ENCODE data around the gene HOXC9.

HOXC9 gene

GRCh38 chr12:54045401-54045800 lies 45.4 kb downstream of the HOXC9 start:
- no peak overlapping the region for H3K56ac ChIP-seq (ENCODE audit: low read length)
- no peak overlapping the region for H3K4me2 ChIP-seq (ENCODE audit: low read length)
- H3K79me2 ChIP-seq (ENCODE audit: control insufficient read depth, insufficient read depth, low read length), result no peaks in the 10 kb centered on the region
- H2BK120ac ChIP-seq (ENCODE audit: low read depth, low read length), result no peak overlapping the region
- H3K9ac ChIP-seq (ENCODE audit: low read length), result no peak overlapping the region
- no peak overlapping the region for H4K8ac ChIP-seq (ENCODE audit: low read depth, low read length)
- H3K18ac ChIP-seq (ENCODE audit: low read length), result no peak overlapping the region
- no peak overlapping the region for H3K23ac ChIP-seq (ENCODE audit: low read length)
- no peak overlapping the region for H3K4me3 ChIP-seq (ENCODE audit: low read length)
- H2BK15ac ChIP-seq (replicated peaks; ENCODE audit: low read depth), result no peak overlapping the region
- H2AK5ac ChIP-seq (ENCODE audit: low read length), result no peak overlapping the region
- H3K27ac ChIP-seq (ENCODE audit: low read depth, low read length), result no peak overlapping the region
- no peak overlapping the region for H3K4ac ChIP-seq (ENCODE audit: low read depth, low read length)
- no peak overlapping the region for H4K5ac ChIP-seq (ENCODE audit: low read length)
- H3K79me1 ChIP-seq (ENCODE audit: low read length), result no peaks in the 10 kb centered on the region
- DNase-seq, result no peak
- no peaks in the 10 kb centered on the region for H3K4me1 ChIP-seq (ENCODE audit: control insufficient read depth, low read depth, low read length)
- H3K27me3 ChIP-seq (ENCODE audit: insufficient read depth, low read length, poor library complexity), result peaks cover 87% of the 10 kb centered on the region
- no peak overlapping the region for H2BK5ac ChIP-seq (ENCODE audit: low read length)
- H3K36me3 ChIP-seq (ENCODE audit: control insufficient read depth, insufficient read depth, low read length), result no peaks in the 10 kb centered on the region

- Histone ChIP-seq H3K79me2 (ENCODE audit: control insufficient read depth, insufficient read depth, low read length) (no peaks in the 10 kb centered on the region), H3K4me2 (ENCODE audit: low read length) (no peak overlapping the region), H3K56ac (ENCODE audit: low read length) (no peak overlapping the region), H3K27me3 (ENCODE audit: insufficient read depth, low read length, poor library complexity) (peaks cover 86% of the 10 kb centered on the region), H3K79me1 (ENCODE audit: low read length) (no peaks in the 10 kb centered on the region), H4K8ac (ENCODE audit: low read depth, low read length) (no peak overlapping the region), H3K4me3 (ENCODE audit: low read length) (no peak overlapping the region), H3K18ac (ENCODE audit: low read length) (no peak overlapping the region), H2BK15ac (replicated peaks; ENCODE audit: low read depth) (no peak overlapping the region), H3K27ac (ENCODE audit: low read depth, low read length) (no peak overlapping the region), H2BK5ac (ENCODE audit: low read length) (no peak overlapping the region), H2AK5ac (ENCODE audit: low read length) (no peak overlapping the region), H2BK120ac (ENCODE audit: low read depth, low read length) (no peak overlapping the region), H4K5ac (ENCODE audit: low read length) (no peak overlapping the region), H3K4me1 (ENCODE audit: control insufficient read depth, low read depth, low read length) (no peaks in the 10 kb centered on the region), H3K23ac (ENCODE audit: low read length) (no peak overlapping the region), H3K4ac (ENCODE audit: low read depth, low read length) (no peak overlapping the region), H3K36me3 (ENCODE audit: control insufficient read depth, insufficient read depth, low read length) (no peaks in the 10 kb centered on the region), H3K9ac (ENCODE audit: low read length) (no peak overlapping the region)
- no CpG with 5 or more reads among the region's 16 CpGs for WGBS (ENCODE audit: extremely low coverage, insufficient coverage, low lambda C conversion rate)
- DNase-seq, result no peak
Measured at GRCh38 chr12:54045868-54046521, 46.0 kb downstream of the HOXC9 start.

GRCh38 chr12:54046809-54047159 lies 46.8 kb downstream of the HOXC9 start:
- H3K4me3 ChIP-seq (ENCODE audit: low read length), result no peak overlapping the region
- no peak overlapping the region for H4K8ac ChIP-seq (ENCODE audit: low read depth, low read length)
- H3K18ac ChIP-seq (ENCODE audit: low read length), result no peak overlapping the region
- H3K56ac ChIP-seq (ENCODE audit: low read length), result no peak overlapping the region
- no peaks in the 10 kb centered on the region for H3K79me2 ChIP-seq (ENCODE audit: control insufficient read depth, insufficient read depth, low read length)
- H3K79me1 ChIP-seq (ENCODE audit: low read length), result no peaks in the 10 kb centered on the region
- no peak overlapping the region for H3K9ac ChIP-seq (ENCODE audit: low read length)
- no peak overlapping the region for H4K5ac ChIP-seq (ENCODE audit: low read length)
- no CpG with 5 or more reads among the region's 27 CpGs for WGBS (ENCODE audit: extremely low coverage, insufficient coverage, low lambda C conversion rate)
- peak overlapping the region; percentile 94 for H3K23ac ChIP-seq (ENCODE audit: low read length)
- no peak overlapping the region for H2BK15ac ChIP-seq (replicated peaks; ENCODE audit: low read depth)
- no peak overlapping the region for H3K4ac ChIP-seq (ENCODE audit: low read depth, low read length)
- H3K4me2 ChIP-seq (ENCODE audit: low read length), result no peak overlapping the region
- H2AK5ac ChIP-seq (ENCODE audit: low read length), result no peak overlapping the region
- H3K4me1 ChIP-seq (ENCODE audit: control insufficient read depth, low read depth, low read length), result no peaks in the 10 kb centered on the region
- no peaks in the 10 kb centered on the region for H3K36me3 ChIP-seq (ENCODE audit: control insufficient read depth, insufficient read depth, low read length)
- peaks cover 89% of the 10 kb centered on the region for H3K27me3 ChIP-seq (ENCODE audit: insufficient read depth, low read length, poor library complexity)
- no peak overlapping the region for H2BK120ac ChIP-seq (ENCODE audit: low read depth, low read length)
- no peak for DNase-seq
- H2BK5ac ChIP-seq (ENCODE audit: low read length), result no peak overlapping the region
- H3K27ac ChIP-seq (ENCODE audit: low read depth, low read length), result no peak overlapping the region

- no peak overlapping the region for H3K9ac ChIP-seq (ENCODE audit: low read length)
- H3K56ac ChIP-seq (ENCODE audit: low read length), result no peak overlapping the region
- no peak overlapping the region for H2AK5ac ChIP-seq (ENCODE audit: low read length)
- H3K27me3 ChIP-seq (ENCODE audit: insufficient read depth, low read length, poor library complexity), result peaks cover 91% of the 10 kb centered on the region
- WGBS (ENCODE audit: extremely low coverage, insufficient coverage, low lambda C conversion rate), result no CpG with 5 or more reads among the region's 61 CpGs
- no peak overlapping the region for H4K8ac ChIP-seq (ENCODE audit: low read depth, low read length)
- H3K27ac ChIP-seq (ENCODE audit: low read depth, low read length), result no peak overlapping the region
- H3K18ac ChIP-seq (ENCODE audit: low read length), result no peak overlapping the region
- H2BK15ac ChIP-seq (replicated peaks; ENCODE audit: low read depth), result no peak overlapping the region
- no peak overlapping the region for H3K4ac ChIP-seq (ENCODE audit: low read depth, low read length)
- H4K5ac ChIP-seq (ENCODE audit: low read length), result no peak overlapping the region
- no peak for DNase-seq
- no peaks in the 10 kb centered on the region for H3K4me1 ChIP-seq (ENCODE audit: control insufficient read depth, low read depth, low read length)
- no peaks in the 10 kb centered on the region for H3K36me3 ChIP-seq (ENCODE audit: control insufficient read depth, insufficient read depth, low read length)
- no peak overlapping the region for H3K23ac ChIP-seq (ENCODE audit: low read length)
- H3K79me2 ChIP-seq (ENCODE audit: control insufficient read depth, insufficient read depth, low read length), result no peaks in the 10 kb centered on the region
- no peaks in the 10 kb centered on the region for H3K79me1 ChIP-seq (ENCODE audit: low read length)
- no peak overlapping the region for H2BK120ac ChIP-seq (ENCODE audit: low read depth, low read length)
- no peak overlapping the region for H3K4me2 ChIP-seq (ENCODE audit: low read length)
- no peak overlapping the region for H3K4me3 ChIP-seq (ENCODE audit: low read length)
- no peak overlapping the region for H2BK5ac ChIP-seq (ENCODE audit: low read length)
Measured at GRCh38 chr12:54047160-54047963, 47.4 kb downstream of the HOXC9 start.

- peaks cover 91% of the 10 kb centered on the region for H3K27me3 ChIP-seq (ENCODE audit: insufficient read depth, low read length, poor library complexity)
Measured at GRCh38 chr12:54047964-54048303, 48.0 kb downstream of the HOXC9 start.

More at GRCh38 chr12:54047964-54048303, 48.0 kb downstream of the HOXC9 start:
- no peak overlapping the region for H3K56ac ChIP-seq (ENCODE audit: low read length)
- no peak overlapping the region for H3K18ac ChIP-seq (ENCODE audit: low read length)
- no peaks in the 10 kb centered on the region for H3K79me1 ChIP-seq (ENCODE audit: low read length)
- H3K36me3 ChIP-seq (ENCODE audit: control insufficient read depth, insufficient read depth, low read length), result no peaks in the 10 kb centered on the region
- no CpG with 5 or more reads among the region's 8 CpGs for WGBS (ENCODE audit: extremely low coverage, insufficient coverage, low lambda C conversion rate)
- H2BK5ac ChIP-seq (ENCODE audit: low read length), result no peak overlapping the region
- no peak overlapping the region for H4K5ac ChIP-seq (ENCODE audit: low read length)
- H2BK120ac ChIP-seq (ENCODE audit: low read depth, low read length), result no peak overlapping the region
- H3K23ac ChIP-seq (ENCODE audit: low read length), result no peak overlapping the region
- no peak overlapping the region for H2AK5ac ChIP-seq (ENCODE audit: low read length)
- no peak overlapping the region for H3K27ac ChIP-seq (ENCODE audit: low read depth, low read length)
- no peak for DNase-seq
- no peak overlapping the region for H3K4ac ChIP-seq (ENCODE audit: low read depth, low read length)
- H2BK15ac ChIP-seq (replicated peaks; ENCODE audit: low read depth), result no peak overlapping the region
- no peaks in the 10 kb centered on the region for H3K4me1 ChIP-seq (ENCODE audit: control insufficient read depth, low read depth, low read length)
- H3K4me2 ChIP-seq (ENCODE audit: low read length), result no peak overlapping the region
- H3K4me3 ChIP-seq (ENCODE audit: low read length), result no peak overlapping the region
- H4K8ac ChIP-seq (ENCODE audit: low read depth, low read length), result no peak overlapping the region
- no peak overlapping the region for H3K9ac ChIP-seq (ENCODE audit: low read length)
- no peaks in the 10 kb centered on the region for H3K79me2 ChIP-seq (ENCODE audit: control insufficient read depth, insufficient read depth, low read length)

Data from mesendoderm (in vitro differentiated cells).